Hematopoietic multipotent progenitor cell treated with erythropoietin and hydrocortisone succinate and interleukin-3 and kit ligand, for 15 days (in vitro differentiated cells): Measurements from ENCODE around the gene ZFP14.
A peak's percentile ranks its signal among the peaks of the same experiment; 100 is the strongest.
"Not testable (repeated sequence)": the region's sequence is repeated elsewhere in the genome, so short reads cannot be mapped to it uniquely, and the experiment has no call there.

ENCODE experiments used
- DNase-seq: peaks from one replicate; pipeline ENCODE4 v3.0.0-alpha.2; 2015; ENCODE audit warnings: low spot score

ZFP14 gene

GRCh38 chr19:36331353-36332228 is 47.4 kb downstream of the ZFP14 start:
- DNase-seq: peak; percentile 27

- no peak for DNase-seq
Measured at GRCh38 chr19:36330216-36330615, 48.8 kb downstream of the ZFP14 start.

GRCh38 chr19:36329534-36329933 is 49.5 kb downstream of the ZFP14 start:
- not testable (repeated sequence) for DNase-seq

GRCh38 chr19:36326649-36327048 is 52.4 kb downstream of the ZFP14 start:
- not testable (repeated sequence) for DNase-seq

GRCh38 chr19:36315164-36315563 is 63.8 kb downstream of the ZFP14 start:
- not testable (repeated sequence) for DNase-seq

GRCh38 chr19:36314053-36314452 is 64.9 kb downstream of the ZFP14 start:
- not testable (repeated sequence) for DNase-seq

- not testable (repeated sequence) for DNase-seq
Measured at GRCh38 chr19:36311098-36311760, 67.8 kb downstream of the ZFP14 start.

- not testable (repeated sequence) for DNase-seq
Measured at GRCh38 chr19:36310416-36310990, 68.5 kb downstream of the ZFP14 start.

GRCh38 chr19:36309759-36310158 is 69.2 kb downstream of the ZFP14 start:
- not testable (repeated sequence) for DNase-seq

- DNase-seq: not testable (repeated sequence)
Measured at GRCh38 chr19:36309309-36309708, 69.7 kb downstream of the ZFP14 start.

GRCh38 chr19:36292317-36292716 is 86.7 kb downstream of the ZFP14 start:
- not testable (repeated sequence) for DNase-seq
